GM12878 (cell line): Measurements from ENCODE around the gene CEP19. TPM values are rescaled to one million over a fixed set of nuclear protein-coding genes. Genes with fewer than 3 reads are reported as not detected.

Experiments used
- ATAC-seq: fragments of 200-7000 bp; cut with Tn5 transposase; 3 replicates; pipeline ENCODE4 v1.9.1; 2020; ENCODE audit warnings: mild to moderate bottlenecking, moderate library complexity
- BruUV-seq: library from RNA; stranded (reverse); fragments of 400-500 nt; replicated peaks from 2 replicates; lab custom pipeline; 2021; lab: Mats Ljungman, UMichigan
- CTCF ChIA-PET: fragments of 300-600 bp; sonication (Branson Sonifier 250); formaldehyde crosslinking; extraction: SDS; loops from one replicate; lab custom pipeline; 2021; ENCODE audit warnings: inconsistent platforms; lab: Yijun Ruan, JAX
- POLR2A ChIA-PET: fragments of 350-600 bp; formaldehyde crosslinking; extraction: SDS; loops from one replicate; lab custom pipeline; 2021; ENCODE audit warnings: inconsistent platforms; lab: Charles Lee
- RAD21 ChIA-PET: fragments of 300-600 bp; sonication (Branson Sonifier 250); formaldehyde crosslinking; loops from one replicate; lab custom pipeline; 2023; ENCODE audit warnings: antibody characterized with exemption; ENCODE audit not compliant: unreplicated experiment; lab: Charles Lee
- SMC1A ChIA-PET: fragments of 300-600 bp; sonication (Branson Sonifier 250); formaldehyde crosslinking; loops from one replicate; lab custom pipeline; 2023; ENCODE audit not compliant: unreplicated experiment, uncharacterized antibody; lab: Charles Lee
- DNase-seq: peaks from one replicate; pipeline ENCODE4 v3.0.0-alpha.2; 2011; ENCODE audit warnings: low read depth, low spot score
- FAIRE-seq: peaks from 3 replicates; lab custom pipeline; 2011; peaks lifted over from hg19 to GRCh38; lab: Jason Lieb, UNC
- H2AFZ ChIP-seq: 2 replicates; pipeline ENCODE4 v1.6.0; 2011; ENCODE audit warnings: low read depth, low read length, control low read depth; ENCODE audit not compliant: control insufficient read depth
- H3K27ac ChIP-seq: 2 replicates; pipeline ENCODE4 v1.5.1; 2011; ENCODE audit warnings: control low read depth; ENCODE audit not compliant: control insufficient read depth, insufficient read depth
- H3K27me3 ChIP-seq, 2 experiments: replicated peaks in 1 of 2; 2 replicates each; pipeline versions ENCODE4 v1.6.0 to v1.6.1; 2011; ENCODE audit warnings: low read length in 1 of 2; ENCODE audit not compliant: control insufficient read depth in 2 of 2, insufficient read depth in 2 of 2
- H3K36me3 ChIP-seq, 2 experiments: 2 replicates each; pipeline ENCODE4 v1.5.1; 2011; ENCODE audit warnings: low read length in 1 of 2; ENCODE audit not compliant: control insufficient read depth in 2 of 2, insufficient read depth in 2 of 2
- H3K4me1 ChIP-seq: 2 replicates; pipeline ENCODE4 v1.6.1; 2011; ENCODE audit warnings: mild to moderate bottlenecking, low read length, moderate library complexity, mixed read lengths; ENCODE audit not compliant: control insufficient read depth, insufficient read depth
- H3K4me2 ChIP-seq: 2 replicates; pipeline ENCODE4 v1.6.0; 2011; ENCODE audit warnings: control low read depth; ENCODE audit not compliant: control insufficient read depth, insufficient read depth
- H3K4me3 ChIP-seq: fragments of 200-600 bp; sonication (generic); 2 replicates; pipeline ENCODE4 v1.5.1; 2016
- H3K79me2 ChIP-seq: 2 replicates; pipeline ENCODE4 v1.6.0; 2011; ENCODE audit warnings: low read length; ENCODE audit not compliant: control insufficient read depth, insufficient read depth
- H3K9ac ChIP-seq: 2 replicates; pipeline ENCODE4 v1.8.0; 2011; ENCODE audit warnings: low read length, control low read depth, mixed read lengths; ENCODE audit not compliant: control insufficient read depth, insufficient read depth
- H3K9me3 ChIP-seq: replicated peaks from 3 replicates; pipeline ENCODE4 v1.5.1; 2011; ENCODE audit warnings: mild to moderate bottlenecking, low read length; ENCODE audit not compliant: control insufficient read depth, insufficient read depth
- H4K20me1 ChIP-seq: 2 replicates; pipeline ENCODE4 v1.6.0; 2011; ENCODE audit not compliant: control insufficient read depth, insufficient read depth
- CBX3 ChIP-seq: fragments of 200-600 bp; sonication (generic); IDR thresholded peaks from 2 replicates; pipeline ENCODE4 v1.6.1; 2016; ENCODE audit warnings: low read depth, borderline replicate concordance
- CBX5 ChIP-seq: sonication (generic); IDR thresholded peaks from 2 replicates; pipeline ENCODE4 v1.6.1; 2016; ENCODE audit warnings: low read depth, moderate library complexity, mild to moderate bottlenecking, inconsistent platforms
- CUX1 ChIP-seq: IDR thresholded peaks from 2 replicates; pipeline ENCODE4 v1.6.1; 2012; ENCODE audit warnings: improper control_type of control experiment, low read depth, low read length; ENCODE audit not compliant: insufficient replicate concordance
- FOS ChIP-seq: IDR thresholded peaks from 3 replicates; pipeline ENCODE4 v1.6.1; 2011; ENCODE audit warnings: borderline replicate concordance; ENCODE audit not compliant: insufficient read length; ENCODE audit errors: extremely low read depth
- KLF5 ChIP-seq: fragments of 450-650 bp; IDR thresholded peaks from 2 replicates; pipeline ENCODE4 v1.6.1; 2014; ENCODE audit warnings: mild to moderate bottlenecking; ENCODE audit not compliant: partially characterized antibody
- RAD51 ChIP-seq: fragments of 450-650 bp; IDR thresholded peaks from 2 replicates; pipeline ENCODE4 v1.6.1; 2016; ENCODE audit warnings: moderate library complexity, mild to moderate bottlenecking, inconsistent platforms
- RB1 ChIP-seq: fragments of 450-650 bp; formaldehyde crosslinking; IDR thresholded peaks from 2 replicates; pipeline ENCODE4 v1.6.1; 2017; ENCODE audit warnings: mild to moderate bottlenecking, borderline replicate concordance
- SMAD1 ChIP-seq: fragments of 450-650 bp; IDR thresholded peaks from 2 replicates; pipeline ENCODE4 v1.6.1; 2018; ENCODE audit warnings: mild to moderate bottlenecking, low read depth; ENCODE audit not compliant: partially characterized antibody
- SPI1 ChIP-seq: IDR thresholded peaks from 2 replicates; pipeline ENCODE4 v1.6.1; 2011; ENCODE audit warnings: low read depth, mild to moderate bottlenecking, low read length, moderate library complexity, borderline replicate concordance; ENCODE audit not compliant: insufficient read depth
- WGBS: methylation state at CpG from one replicate; pipeline ENCODE4 v1.1.6; 2016; ENCODE audit warnings: low lambda C conversion rate; ENCODE audit not compliant: insufficient replicate concordance, insufficient coverage; ENCODE audit errors: missing lambda C conversion rate; 5-methylcytosine and 5-hydroxymethylcytosine counted together
- in situ Hi-C: fragments of 300-500 bp; cut with MboI; formaldehyde crosslinking; loops from 9 replicates; pipeline ENCODE4 v1.14.3; 2018; ENCODE audit warnings: mixed read lengths
- intact Hi-C: fragments of 100-400 bp; cut with micrococcal nuclease; formaldehyde crosslinking; loops from one replicate; pipeline ENCODE4 v1.14.2; 2022; ENCODE audit not compliant: unreplicated experiment
- polyA plus RNA-seq, 11 experiments: library from polyadenylated mRNA; depleted of rRNA in 4 of 11; unstranded in 6 of 11; stranded (reverse) in 5 of 11; fragments of >200 nt; fragmentation: Nextera tagmentation in 4 of 11; fragmentation: Illumina TruSeq in 1 of 11; extraction: Ambion mirVana in 4 of 11; extraction: Trizol in 1 of 11; gene quantifications; 1 replicate in 1 of 11; 2 replicates in 10 of 11; pipeline versions ENCODE4 v1.2.1 to v1.2.3, GENCODE V29; 2011 to 2016; ENCODE audit warnings: inconsistent platforms in 2 of 11, missing spikeins in 2 of 11, low read depth in 1 of 11
- total RNA-seq, 4 experiments: library from RNA; depleted of rRNA in 3 of 4; stranded (reverse); fragments of >200 nt in 3 of 4; fragmentation: Illumina TruSeq in 1 of 4; extraction: Trizol in 1 of 4; gene quantifications; 2 replicates each; pipeline versions ENCODE4 v1.2.1 to v1.2.3, GENCODE V29; 2013 to 2021

CEP19 gene
- total and polyA plus RNA-seq, 10 of the 15 experiments (the other 5 are each of a cell fraction or from before 2014, with no cell fraction given) = 1.9 to 5.9 (median 2.7) TPM

DNA sequence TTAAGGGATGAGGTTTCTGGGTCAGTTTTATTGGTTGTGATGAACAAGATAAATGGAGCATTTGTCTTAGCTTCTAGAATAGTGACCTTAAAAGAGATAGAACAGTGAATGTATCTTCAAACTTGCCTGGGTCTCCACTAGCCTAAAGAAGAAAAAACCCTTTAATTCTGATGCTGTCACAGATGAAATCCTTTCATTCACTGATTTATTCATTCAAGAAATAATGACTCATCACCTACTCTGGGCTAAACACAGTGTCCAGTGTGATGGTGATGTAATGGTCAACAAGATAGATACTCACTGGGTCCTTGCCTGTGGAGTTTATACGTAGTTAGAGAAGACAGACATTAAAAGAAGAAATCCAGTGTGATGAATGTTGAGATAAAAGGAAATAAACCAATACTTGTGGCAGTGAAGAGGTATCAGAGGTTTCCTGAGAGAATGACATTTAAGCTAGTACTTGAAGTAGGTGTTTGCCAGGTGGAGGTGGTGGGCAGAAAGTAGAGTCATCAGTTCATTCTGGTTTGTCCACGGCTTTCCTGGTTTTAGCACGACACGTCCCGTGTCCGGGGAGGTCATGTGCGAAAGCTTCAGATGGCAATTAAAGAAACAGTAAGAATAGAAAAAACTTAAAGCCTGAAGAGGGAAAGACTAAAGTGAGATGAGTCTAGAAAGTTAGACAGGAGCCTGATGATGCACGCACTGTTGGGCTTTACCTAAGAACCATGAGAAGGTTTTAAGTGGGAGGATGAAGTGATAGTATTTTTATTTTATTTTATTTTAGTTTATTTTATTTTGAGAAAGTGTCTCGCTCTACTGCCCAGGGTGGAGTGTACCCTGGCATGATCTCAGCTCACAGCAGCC is 46.1 kb upstream of the CEP19 start (continued):
- TF ChIP-seq CUX1 = no peak
- TF ChIP-seq RAD51 = no peak
- no peak for TF ChIP-seq SMAD1
- no peak for TF ChIP-seq FOS
- TF ChIP-seq SPI1 = no peak

GRCh38 chr3:196756732-196757131 is 44.7 kb upstream of the CEP19 start:
- no peak for DNase-seq
- no peaks in the 10 kb centered on the region for H3K4me1 ChIP-seq
- ChIA-PET CTCF (interaction anchor here (0.9 kb wide), 1 partner anchor 11 kb away, joined by 3 read pairs; no protein-coding TSS in a partner anchor), POLR2A (interaction anchor here (0.6 kb wide), 1 partner anchor 12 kb away, joined by 3 read pairs; no protein-coding TSS in a partner anchor), SMC1A (no interaction called here), RAD21 (no interaction called here)
- H3K79me2 ChIP-seq = peaks cover 69% of the 10 kb centered on the region
- ATAC-seq = no peak
- H3K9me3 ChIP-seq = peaks cover 30% of the 10 kb centered on the region
- WGBS = 71% methylated on average over 4 of the region's 4 CpGs
- H3K27ac ChIP-seq = no peak overlapping the region
- no peak overlapping the region for H3K4me2 ChIP-seq
- TF ChIP-seq CBX5 (peak; percentile 98; the same call in 1 of the 2 replicates), RB1 (no peak), KLF5 (peak; percentile 34), CBX3 (peak; percentile 46; the same call in 1 of the 2 replicates)
- in situ Hi-C loops = no loop called here
- TSS peak; percentile 21 for BruUV-seq
- H3K36me3 ChIP-seq = peaks cover 5 to 24% of the 10 kb centered on the region in 2 experiments
- intact Hi-C loops = no loop called here
- H2AFZ ChIP-seq = no peak overlapping the region
- H4K20me1 ChIP-seq = no peaks in the 10 kb centered on the region
- FAIRE-seq = no peak
- no peaks in the 10 kb centered on the region for H3K27me3 ChIP-seq
- H3K4me3 ChIP-seq = no peak overlapping the region
- H3K9ac ChIP-seq = no peak overlapping the region
